ENCODE measurements around the gene IZUMO1.
"Not testable (repeated sequence)": the region's sequence is repeated elsewhere in the genome, so short reads cannot be mapped to it uniquely, and the experiment has no call there.

IZUMO1 gene

DNA sequence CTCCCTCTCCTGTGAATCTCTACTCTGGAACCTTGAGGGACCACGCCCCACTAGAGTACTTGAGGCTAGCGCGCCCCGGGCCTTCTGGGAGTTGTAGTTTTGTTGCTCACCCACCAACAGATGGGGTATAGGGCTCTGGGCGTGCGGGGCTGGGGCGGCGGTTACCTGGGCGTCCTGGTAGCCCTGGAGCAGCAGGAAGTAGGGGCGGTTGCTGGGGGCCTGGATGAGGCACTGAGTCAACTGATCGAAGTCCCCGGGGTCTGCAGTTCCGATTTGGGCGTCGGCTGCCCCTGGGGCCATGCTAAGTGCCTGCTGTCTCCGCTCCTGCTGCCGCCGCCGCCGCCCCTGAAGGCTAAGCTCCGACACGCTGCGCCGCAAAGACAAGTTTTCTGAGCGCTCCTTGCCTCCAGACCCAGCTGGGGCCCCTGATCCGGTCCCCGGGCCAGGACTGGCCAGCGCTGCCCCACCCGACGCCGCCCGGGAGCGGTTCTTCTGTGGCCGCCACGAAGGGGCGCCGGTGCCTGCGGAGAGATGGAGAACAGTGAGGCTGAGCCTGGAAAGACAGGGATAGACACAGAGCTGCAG, 11.6 kb downstream of the IZUMO1 start:
- DNase-seq: no peak

DNA sequence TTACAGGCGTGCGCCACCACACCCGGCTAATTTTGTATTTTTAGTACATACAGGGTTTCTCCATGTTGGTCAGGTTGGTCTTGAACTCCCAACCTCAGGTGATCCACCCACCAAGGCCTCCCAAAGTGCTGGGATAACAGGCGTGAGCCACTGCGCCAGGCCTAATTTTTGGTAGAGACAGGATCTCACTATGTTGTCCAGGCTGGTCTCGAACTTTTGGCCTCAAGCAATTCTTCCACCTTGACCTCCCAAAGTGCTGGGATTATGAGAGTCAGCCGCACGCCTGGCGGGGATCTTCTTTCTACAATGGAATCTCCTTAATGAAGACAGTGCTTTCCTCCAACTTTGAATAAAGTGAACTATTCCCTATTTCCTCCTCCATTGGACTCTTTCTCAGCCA, 12.1 kb downstream of the IZUMO1 start:
- no peak for DNase-seq

DNA sequence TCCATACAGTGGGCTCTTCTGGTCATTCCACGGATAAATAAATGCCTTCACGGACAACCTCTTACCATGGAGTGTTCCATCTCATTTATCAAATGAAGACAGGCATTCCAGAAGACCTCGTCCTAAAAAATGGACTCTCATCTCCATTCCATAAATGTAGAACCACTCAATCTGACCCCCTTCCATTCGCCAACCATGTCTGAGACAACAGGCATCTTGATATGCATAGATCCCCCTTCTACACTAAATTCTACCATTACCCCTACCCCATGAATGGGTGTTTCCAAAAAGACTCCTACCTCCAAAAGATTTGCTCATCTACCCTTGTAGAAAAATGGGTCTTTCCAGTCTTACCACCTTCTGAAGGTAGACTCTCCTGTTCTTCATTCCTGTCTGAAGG, 15.3 kb downstream of the IZUMO1 start:
- no peak for DNase-seq

DNA sequence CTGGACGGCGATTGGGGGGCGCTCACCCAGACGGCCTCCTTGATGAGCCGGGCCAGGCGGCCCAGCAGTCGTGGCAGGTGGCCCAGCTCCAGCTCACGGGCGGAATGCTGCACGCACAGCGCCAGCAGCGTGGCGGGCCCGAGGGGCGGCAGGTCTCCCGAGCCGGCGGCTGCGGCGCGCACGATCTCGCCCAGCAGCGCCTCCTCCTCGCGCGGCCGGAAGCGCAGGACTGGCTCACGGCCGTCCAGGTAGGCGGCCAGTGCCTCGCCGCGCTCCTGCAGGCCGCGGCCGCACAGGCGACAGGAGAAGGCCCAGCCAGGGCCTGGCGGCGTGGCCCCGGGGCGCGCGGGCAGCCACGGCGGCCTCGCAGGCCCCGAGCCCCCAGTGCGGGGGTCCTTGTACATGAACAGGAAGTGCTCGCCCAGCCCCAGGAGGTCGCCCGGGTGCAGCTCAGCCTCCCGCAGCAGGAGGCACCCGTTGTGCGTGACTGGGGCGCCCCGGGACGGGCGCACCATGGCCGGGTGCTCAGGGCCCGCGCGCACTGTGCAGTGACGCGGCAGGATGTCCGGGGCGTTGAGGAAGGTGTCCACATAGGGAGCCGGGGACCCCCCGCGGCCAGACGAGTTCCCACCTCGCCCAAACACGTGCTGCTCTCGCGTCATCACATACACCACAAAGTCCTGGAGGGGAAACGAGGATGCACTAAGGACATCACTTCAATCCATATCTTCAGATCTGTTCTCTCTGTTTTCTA, 17.6 kb downstream of the IZUMO1 start:
- no peak for DNase-seq

DNA sequence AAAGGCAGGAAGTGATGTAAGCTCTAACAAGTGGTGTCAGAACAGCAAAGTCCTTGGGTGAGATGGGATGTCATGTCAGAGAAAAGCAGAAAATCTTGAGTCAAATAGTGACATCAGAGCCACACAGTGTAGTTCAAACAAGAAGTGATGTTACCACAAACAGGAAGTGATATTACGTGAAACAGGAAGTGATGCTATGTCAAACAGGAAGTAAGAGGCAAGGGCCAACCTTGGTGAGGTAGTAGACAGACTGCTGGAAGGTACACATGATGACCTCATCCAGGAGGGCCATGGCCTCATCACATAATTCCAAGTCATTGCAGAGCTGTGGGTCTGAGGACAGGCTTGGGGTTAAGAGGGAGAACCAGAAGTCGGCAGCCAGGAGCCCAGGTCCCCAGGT, 20.2 kb downstream of the IZUMO1 start:
- DNase-seq: peak in 1 of 5 donors; percentile 87

DNA sequence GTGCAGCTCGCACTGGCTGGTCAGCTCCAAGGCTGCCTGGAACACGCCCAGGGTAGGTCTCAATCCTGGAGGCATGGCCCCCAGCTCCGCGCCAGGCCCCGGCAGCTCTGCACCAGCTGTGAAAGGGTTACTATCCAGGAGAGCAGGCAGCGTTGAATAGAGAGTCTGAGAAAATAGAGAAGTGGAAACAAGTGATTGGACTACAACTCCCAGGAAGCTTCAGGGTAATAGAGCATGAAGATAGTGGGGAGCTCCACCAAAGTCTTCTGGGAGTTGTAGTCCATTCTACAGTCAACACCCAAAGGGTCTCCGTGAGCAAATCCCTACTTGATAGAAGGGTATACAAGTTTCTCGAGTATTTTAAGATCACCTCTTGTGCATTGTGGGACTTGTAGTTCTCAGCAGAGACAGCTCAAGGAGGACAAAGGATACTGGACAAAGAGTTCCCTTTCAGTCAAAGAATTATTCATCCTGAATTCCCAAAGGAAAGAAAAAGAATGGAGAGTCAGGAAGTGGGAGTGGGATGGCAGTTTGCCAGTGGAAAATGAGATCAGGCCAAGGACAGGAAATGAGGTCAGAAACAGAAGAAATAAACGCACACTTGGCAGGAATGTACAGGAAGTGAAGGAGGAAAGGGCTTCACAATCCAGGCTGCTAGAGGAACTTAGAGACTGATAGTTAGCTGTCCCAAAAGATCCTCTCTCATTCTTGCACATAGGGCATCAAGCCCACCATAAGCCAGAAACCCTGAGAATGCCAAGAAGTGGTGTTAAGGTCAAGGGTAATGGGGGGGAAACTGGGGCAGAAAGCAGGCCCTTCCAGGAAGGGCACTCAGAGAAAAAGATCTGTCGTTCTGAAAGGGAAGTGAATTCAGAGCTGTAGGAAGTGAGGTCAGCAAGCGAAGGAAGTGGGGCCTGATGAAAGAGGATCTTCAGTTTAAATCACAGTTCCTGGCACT, 21.6 kb downstream of the IZUMO1 start:
- peak in 2 of 5 donors; percentile 34 to 67 for DNase-seq

DNA sequence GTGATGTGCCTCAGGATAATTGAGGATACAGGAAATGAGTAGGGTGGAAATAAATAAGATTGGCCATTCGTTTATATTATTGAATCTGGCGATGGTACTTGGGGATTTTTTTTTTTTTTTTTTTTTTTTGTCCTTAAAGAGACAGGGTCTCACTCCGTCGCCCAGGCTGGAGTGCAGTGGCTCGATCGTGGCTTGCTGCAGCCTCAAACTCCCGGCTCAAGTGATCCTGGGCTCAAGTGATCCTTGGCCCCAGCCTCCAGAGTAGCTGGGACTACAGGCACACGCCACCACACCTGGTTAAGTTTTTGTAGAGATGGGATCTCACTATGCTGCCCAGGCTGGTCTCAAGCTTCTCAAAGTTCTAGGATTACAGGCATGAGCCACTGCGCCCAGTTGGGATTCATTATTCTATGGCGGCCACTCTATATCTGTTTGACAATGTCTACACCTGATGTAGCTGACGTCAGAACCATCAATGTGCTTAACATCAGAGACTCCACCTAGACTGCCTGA, 24.5 kb downstream of the IZUMO1 start:
- no peak for DNase-seq

DNA sequence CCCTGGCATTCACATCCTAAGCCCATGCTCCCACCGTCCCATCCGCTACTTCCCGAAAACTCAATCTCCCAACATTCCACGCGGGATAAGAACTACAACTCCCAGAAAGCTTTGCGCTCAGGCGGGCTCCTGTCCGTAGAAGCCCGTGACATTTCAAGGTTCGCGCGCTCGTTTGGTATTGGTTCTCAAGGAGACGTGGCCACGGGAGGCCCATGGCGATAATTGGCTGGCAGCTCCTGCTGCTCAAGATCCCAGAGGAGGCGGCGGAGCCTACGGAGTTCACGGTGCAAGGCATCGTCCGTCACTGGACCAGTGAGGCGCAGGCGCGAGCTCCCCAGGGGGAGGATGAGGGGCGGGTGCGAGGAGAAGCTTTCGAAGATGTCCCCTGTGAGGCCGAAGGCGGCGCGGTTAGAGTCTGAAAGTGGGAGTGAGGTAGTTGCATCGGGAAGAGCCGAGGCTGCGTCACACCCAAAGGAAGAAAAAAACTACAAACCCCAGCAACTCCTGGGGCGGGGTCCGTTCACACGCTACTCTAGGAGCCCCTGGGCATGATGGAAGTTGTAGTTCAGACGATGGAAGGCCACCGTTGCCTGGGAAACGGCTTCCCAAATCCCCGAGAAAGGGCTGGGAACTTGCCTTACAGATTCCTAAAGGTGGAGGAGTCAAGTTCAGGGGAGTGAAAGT, 26.0 kb downstream of the IZUMO1 start:
- peak; percentile 76 to 96 (median 87) for DNase-seq

DNA sequence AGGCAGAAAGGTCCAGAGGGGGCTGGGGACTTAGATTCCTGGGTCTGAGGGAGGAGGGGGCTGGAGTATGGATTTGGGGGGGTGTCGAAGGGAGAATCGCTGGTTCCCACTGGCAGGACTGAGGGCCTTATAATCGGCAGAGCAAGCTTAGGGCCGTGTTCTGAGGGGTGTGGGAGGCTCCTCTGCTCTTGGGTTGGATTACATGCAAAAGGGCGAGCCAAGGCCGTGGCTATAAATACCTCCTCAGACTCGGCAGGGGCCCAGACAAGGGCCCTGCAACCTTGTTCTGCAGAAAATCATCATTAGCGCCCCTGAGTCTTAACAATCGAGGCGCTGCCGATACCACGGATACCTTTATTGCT, 26.5 kb downstream of the IZUMO1 start:
- no peak for DNase-seq

DNA sequence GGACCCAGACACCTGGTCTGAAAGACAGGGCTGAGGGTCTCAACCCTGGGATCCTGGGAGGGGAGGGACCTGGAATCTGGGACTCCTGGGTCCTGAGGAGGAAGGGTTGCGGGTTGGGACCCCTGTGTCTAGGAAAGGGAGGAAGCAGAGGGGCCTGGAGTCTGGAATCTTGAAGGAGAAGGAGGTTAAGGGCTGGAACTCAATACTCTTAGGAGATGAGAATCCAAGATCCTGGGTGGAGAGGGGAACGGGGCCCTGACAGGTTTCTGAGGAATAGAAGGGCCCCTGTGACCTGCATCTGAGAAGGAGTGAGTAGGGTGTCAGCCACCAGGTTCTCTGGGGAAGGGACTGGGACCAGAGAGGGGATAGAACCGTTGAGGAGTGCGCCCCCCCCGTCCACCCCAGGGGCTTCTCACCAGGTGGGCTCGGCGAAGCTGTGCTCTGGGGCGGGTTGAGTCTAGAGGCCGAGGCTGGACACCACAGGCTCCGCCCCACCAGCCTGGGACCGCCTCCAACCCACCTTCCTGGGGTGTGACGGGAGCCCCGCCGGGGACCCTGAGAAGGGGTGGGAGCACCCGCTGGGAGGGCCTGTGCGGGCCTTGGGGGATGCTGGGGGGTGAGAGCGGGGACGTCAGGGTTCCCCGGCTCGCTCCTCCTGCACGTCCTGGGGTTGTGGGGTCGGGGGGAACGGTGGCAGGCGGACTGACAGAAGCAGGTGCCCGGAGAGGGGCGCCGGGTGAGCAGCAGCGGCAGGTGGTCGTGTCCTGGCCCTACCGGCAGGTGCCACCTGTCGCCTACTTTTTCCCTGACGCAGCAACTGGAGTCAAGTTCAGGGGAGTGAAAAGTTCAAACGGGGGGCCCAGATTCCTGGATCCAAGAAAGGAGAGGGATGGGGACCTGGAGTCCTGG, 27.2 kb downstream of the IZUMO1 start, which contains the start of gene MAMSTR:
Gene MAMSTR (minus strand): TSS at position 463 of the 909 bp plus-strand sequence. CDS start 694 bp downstream, outside the sequence.
- no peak for DNase-seq

DNA sequence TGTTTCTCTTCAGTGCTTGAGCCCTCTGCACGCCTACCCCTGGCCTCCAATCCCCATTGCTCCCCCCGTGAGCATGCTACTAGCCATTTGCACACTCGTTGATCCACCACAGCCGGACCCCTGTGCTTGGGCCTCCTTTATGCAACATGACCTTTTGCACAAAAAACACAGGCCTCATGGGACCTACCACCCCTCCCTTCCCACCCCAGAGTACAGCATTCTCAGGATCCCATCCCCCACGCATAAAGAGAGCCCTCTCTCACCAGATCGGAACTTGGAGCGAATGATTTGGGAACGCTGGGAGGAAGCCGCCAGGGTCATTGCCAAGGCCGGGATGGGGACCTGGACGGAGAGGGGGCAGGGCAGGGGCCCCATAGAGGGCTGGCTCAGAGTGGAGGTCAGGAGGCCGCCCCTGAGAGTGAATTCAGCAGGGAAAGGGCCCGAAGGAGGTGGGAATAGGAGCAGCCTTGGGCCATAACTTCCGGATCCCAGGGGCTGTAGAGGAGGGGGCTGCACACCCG, 27.9 kb downstream of the IZUMO1 start:
- no peak for DNase-seq

DNA sequence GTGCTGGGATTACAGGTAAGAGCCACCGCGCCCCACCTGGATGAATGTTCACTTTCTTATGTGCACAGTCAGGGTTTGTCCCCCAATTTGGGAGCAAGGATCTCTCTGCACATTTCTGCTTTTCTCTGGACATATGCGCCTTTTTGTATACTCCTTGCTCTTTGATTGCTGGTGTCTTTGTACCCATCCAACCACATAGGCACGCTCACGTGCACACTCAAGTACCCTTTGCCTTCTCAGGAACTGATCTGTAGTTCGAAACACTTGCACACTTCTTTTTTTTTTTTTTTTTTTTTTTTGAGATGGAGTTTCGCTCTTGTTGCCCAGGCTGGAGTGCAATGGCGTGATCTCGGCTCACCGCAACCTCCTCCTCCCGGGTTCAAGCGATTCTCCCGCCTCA, 28.6 kb downstream of the IZUMO1 start:
- DNase-seq: not testable (repeated sequence)

DNA sequence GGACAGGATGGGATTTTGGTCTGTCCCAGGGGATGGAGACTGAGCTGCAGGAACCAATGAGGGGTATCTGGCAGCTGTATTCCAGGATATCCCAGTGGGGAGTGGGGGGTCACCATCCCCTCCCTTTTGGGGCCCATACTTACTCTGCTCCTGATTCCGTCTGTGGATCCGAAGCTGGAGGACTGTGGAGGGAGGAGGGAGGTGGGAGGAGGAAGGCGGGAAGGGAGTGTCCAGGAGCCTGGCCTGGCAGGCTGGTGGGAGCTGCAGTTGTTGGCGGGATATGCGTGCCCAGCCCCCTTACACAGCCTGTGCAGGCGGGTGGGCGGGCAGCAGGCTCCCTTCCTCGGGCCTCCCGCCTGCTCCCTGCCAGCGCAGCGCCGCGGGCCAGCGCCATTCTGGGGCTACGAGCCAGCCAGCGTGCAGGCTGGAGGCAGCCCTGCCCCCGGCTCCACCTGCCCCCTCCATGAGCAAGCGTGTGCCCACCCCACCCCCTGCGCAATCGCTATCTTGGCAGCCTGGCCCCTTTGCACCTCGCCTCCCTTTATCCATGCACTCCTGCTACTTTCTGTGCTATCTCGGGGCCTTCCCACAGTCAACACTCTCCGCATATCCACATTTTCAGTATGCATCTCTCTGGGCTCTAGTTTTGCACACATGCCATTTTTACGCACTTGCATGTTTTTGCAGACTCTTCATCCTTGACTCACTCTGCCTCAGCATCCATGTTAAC, 30.0 kb downstream of the IZUMO1 start:
- DNase-seq: no peak

DNA sequence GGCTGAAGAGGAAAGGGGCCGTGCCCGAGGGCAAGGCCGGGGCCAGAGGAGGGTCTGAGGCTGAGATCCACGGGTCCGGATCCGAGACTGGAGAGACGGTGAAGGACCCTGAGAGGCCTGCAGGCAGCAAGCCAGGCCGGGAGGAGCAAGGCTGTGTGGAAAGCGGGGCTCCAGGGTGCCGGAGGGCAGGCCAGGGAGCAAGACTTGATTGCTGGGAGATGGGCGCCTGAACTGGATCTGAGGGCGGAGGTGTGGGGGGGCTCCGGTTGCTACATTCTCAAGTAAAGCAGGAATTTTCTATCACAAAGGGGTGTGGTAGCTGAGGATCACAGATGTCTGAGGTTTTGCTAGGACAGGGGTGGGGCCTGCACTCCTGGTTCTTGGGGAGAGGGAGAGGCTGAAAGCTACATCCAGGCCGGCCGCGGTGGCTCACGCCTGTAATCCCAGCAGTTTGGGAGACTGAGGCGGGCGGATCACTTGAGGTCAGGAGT, 31.0 kb downstream of the IZUMO1 start:
- DNase-seq: no peak

DNA sequence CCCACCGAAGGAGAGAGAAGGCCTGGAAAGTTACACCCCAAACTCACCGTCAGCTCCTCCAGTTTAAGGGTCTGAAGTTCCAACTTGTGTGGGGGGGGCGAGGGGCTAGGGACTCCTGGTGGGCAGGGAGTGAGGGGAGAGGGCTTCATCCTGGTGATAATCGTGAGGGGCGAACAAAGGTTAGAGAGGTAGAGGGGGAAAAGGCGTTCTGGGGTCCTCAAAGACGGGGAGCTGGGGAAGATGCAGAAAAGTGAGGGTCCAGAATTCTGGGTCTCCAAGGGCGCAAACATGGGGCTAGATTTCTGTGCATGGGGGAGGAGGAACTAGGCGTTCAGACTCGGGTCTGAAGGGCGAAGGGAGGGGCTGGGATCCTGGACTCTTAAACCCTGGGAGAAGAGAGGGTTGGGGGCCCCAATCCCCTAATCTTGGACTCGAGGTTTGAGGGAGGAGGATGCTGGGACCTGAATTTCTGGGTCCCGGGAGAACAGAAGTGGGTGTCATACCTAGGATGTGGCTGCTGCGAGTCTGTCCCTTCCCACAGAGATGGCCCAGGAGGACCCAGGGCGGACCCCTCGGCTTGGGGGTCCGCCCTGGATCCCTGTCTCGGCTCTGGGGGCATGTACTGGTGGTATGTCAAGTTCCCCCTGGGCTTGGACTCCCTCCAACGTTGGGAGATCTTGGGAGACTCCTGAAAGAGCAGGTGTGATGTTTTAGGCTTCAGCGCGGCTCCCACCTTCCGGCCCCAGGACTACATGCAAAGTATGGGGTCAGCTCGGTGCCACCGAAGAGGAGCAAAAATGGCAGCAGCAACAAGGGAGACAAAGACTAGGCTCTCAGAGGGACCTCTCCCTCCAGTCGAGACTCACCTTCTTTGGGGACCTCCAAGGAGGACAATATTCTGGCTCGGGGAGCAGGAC, 31.7 kb downstream of the IZUMO1 start:
- DNase-seq: no peak

DNA sequence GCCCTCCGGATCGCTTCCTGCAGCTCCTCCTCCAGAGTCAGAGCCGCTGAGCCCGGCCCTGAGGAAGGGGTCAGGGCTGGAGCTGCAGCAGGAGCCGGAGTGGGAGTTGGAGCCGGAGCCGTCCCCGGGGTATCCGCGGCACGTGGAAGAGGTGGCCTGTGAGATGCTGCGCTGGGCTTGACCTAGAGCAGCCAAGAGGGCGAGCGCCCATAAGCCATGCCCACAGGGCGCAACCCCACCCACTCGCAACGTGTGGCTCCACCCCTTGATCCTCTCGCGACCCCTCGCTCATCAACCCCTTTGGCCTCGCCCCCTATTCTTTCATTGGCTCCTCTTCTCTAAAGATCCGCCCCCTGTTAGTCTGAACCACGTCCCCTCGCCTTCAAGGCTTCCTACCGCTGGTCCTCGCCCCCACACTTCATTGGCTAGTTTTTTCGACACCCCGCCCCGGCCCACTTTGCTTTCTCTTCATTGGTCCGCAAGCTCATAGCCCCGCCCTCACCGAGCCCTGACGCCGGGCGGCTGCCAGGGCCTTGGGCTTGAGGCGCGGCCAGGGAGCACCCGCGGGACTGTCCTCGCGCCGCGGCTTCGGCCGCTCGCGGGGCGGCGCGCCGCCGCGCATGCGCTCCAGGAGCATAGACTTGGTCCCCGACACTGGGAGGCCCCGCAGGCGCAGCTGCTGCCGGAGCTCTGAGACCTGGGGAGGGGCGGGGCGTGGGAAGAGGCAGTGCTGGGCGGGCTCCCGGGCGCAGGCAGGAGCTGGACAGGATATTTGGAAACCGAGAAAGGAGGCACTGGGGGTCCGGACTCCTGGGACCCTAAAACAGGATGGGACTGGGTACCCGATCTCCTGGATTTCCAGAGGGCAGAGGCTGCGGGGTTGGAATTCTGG, 32.6 kb downstream of the IZUMO1 start:
- peak; percentile 93 to 99 (median 96) for DNase-seq

DNA sequence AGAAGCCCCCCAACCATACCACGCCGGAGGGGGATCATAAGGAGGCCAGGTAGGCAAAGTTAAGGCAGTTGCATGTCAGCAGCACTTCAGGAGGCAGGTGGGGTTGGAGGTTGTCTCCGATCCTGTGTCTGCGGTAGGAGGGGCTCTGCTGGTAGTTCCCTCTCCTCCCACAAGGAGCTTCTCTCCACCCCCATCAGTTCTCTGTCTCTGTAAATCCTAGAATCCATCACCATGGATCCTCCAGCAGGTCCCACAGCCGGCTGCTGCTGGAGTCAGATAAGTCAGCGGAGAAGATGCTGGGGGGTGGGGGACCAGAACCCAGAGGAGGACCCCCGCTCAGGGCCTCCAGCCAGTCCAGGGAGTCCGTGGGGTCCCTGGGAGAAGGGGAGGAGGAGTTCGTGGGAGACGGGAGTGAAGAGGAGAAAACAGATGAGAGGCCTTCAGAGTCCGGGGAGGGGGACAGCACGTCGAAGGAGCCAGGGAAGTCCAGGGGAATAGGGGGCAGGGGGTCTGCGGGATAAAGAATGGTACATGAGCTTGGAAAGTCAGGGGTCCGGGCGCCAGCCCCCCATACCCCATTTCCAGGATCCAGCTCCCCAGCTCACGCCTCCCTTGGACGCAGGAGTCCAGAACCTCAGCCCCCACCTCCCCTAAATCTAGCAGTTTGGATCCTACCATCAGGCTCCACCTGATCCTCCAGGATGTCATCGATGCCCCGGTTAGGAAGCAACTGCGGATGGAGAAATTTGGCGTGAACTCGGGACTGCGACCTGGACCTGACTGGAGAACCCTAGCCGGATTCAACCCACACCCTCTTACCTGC, 33.5 kb downstream of the IZUMO1 start:
- DNase-seq: no peak

All from T-helper 1 cell (primary cell).